NOMO-1 (cell line): Measurements from ENCODE around the gene NOTCH3.
A peak's percentile ranks its signal among the peaks of the same experiment; 100 is the strongest.

Experiments
- DNase-seq, 2 experiments: peaks; one replicate each; lab custom pipeline; 2025; ENCODE audit not compliant: unreplicated experiment in 2 of 2; lab: John Stamatoyannopoulos, UW

NOTCH3 gene

DNA sequence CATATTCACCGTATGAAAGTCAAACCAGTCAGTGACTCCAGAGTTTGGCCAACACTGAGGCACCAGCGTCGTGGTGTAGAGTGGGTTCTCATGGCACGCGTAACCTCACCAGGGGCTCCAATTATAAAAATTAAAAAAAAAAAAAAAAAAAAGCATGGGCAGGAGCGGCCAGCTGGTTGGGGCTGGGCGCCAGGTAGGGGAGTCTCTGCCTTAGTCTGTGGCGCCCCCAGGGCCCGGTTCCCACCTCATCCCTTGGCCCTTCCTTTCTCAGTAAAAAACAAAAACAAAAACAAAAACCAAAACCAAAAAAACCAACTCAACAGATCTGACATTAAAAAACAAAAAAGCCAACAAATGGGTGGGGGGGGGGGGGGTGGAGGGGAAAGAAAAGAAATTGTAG is 36.1 kb upstream of the NOTCH3 start:
- DNase-seq = no peak

DNA sequence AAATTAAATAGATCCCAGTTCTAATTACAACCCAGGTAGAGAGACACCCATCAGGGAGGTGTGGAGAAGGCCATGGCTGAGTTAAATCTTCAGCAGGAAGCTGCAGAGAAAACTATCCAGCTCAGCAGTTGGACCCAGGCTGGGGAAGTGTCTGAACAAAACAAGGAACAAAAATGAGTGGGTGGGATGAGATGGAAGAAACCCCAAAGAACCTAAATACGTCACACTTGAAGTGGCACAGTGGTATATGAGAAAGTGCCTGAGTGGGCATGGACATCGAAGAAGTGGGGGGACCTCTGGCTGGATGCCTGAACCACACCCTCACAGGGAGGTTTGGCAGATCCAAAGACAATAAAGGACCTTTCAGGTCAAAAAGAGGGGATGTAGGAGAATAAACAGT is 35.0 kb upstream of the NOTCH3 start:
- DNase-seq = no peak

DNA sequence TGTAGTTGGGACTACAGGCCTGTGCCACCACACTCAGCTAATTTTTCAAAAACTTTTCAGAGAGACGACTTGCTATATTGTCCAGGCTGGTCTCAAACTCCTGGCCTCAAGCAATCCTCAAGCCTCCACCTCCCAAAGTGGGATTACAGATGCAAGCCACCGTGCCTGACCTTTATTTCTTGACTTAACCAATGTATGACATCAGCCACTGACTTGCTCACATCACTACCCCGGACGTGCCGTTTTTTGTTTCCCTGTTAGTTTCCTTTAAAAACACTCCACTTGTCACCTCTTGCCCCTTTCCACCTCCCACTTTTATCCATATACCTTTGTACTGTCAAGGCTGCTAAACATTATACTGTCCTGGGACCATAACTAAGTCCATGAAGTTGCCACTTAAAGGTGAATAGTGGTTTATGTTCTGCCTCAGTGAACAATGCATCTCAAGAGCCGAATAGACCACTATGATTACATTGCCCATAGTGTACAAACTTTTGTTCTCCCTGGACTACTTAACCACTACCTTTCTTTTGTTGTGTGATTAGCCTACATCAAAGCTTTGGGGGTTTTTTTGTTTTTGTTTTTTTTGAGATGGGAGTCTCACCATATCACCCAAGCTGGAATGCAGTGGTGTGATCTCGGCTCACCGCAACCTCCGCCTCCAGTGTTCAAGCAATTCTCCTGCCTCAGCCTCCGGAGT is 33.8 kb upstream of the NOTCH3 start:
- no peak for DNase-seq

DNA sequence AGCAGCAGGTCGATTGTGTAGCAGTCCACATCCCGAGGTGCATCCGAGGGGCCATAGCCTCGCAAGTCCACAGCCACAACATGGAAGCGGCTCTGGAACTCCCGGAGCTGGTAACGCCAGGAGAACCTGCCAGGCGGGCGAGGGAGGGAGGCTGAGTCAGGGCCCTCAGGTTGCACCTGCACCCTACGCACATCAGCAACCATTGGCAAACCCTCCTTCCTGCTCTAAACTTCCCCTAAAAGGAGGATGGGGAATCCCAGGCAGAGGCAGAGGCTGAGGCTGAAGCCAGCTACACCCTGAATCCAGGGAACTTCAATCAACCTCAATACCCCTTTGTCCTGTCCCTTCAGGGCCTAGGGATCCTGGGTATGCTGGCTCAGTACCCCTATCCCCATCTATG is 30.5 kb upstream of the NOTCH3 start:
- DNase-seq = no peak

DNA sequence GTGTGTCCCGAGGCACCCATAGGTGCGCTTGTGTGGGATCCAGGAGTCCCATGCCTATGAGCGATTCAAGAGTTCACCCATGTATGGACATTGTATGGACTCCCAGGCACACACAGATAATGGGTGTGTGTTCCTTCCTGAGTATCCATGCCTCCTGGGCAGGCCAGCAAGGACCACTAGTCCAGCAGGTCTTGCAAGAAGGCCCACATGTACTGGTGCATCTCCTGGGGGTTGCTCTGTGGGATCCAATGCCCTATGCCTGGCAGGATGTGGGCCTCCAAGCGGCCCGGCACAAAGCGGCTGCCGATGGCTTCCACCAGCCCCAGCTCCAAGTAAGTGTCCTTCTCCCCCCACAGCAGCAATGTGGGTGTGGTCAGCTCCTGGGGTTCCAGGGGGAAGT is 26.5 kb upstream of the NOTCH3 start:
- no peak for DNase-seq

DNA sequence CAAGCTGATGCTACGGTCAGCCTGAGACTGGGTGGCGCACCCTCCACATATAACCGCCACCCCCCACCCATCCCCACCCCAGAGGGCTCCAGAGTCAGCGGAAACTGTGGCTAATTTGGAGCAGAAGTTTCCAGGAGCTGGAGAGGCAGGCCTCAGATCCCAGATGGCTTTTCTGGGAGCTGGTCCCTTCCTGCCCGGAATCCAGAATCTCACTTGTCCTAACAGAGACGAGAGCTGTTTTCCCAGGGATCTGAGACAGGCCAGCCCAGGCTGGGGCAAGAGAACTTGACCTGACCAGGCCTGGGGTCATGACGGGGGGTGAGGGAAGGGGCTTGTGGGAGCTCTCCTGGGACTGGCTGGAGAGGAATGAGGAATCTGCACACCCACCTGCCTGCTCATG is 25.0 kb upstream of the NOTCH3 start:
- DNase-seq = no peak

DNA sequence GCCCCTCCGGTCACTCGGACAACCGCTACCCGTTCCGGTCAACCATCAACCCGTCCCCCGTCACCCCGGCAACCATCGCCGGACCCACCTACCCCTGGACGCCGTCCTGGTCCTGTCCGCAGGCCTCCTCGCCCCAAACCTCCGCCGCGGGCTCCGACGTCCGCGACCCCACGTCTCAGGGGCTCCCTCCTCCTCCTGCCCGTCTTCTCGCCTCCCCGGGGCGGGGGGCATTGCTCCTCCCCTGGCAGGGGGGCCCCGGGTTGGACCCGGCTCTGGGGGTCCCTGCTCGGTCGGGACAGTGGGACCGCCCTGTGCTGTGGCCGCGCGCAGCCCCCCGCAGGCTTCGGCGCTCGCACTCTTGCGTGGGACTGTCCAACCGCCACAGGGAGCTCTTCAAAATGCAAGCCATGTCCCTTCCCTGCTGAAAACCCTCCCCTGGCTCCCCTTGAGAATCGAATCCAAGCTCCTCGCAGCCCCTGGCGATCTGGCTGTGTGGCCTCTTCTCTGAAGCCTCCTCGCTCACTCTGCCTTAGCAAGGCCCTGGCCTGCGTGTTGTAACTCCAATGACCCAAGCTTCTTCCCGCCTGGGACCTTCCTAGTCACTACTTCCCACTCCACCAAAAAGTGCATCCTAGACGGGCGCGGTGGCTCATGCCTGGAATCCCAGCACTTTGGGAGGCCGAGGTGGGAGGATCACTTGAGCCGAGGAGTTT is 23.0 kb upstream of the NOTCH3 start:
- DNase-seq = no peak

DNA sequence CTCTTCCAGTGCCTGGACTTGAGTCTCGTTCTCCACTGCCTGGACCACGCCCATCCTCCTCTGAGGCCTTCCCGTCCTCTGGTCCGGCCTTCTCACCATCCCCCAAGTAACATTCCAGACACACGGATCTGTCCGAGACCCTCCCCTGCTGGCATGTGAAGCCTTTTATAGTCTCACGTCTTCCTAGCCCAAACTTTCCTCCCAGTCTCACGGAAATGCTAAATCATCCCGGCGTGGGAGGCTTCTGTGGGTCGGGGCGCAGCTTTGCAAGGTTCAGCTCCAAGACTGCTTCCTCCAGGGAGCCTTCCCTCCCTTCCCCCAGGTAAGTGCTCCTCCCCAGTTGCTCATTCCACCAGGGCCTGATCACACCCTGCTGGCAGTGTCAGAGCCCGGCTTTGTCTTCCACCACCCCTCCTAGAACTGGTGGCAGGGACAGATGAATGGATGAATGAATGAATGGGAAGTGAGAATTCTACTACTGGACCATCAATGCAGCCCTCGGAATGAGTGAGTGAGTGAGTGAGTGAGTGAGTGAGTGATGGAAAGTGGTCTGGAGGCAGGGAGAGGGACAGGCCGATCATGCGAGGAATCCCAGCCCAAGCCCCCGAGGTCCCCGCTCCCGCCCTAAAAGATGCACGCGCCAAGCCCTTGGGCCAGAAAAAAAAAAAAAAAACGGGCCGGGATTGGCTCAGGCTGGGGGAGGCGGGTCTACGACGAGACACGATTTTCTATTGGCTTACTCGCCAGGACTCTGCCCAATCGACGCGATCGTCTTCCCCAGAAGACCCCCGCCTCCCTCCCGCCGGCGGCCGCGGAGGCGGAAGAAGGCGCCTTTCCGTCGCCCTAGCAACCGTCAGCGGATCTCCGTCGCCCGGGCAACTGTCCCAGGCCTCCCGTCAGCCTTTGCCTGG is 22.2 kb upstream of the NOTCH3 start:
- peak; percentile 82 to 83 for DNase-seq

DNA sequence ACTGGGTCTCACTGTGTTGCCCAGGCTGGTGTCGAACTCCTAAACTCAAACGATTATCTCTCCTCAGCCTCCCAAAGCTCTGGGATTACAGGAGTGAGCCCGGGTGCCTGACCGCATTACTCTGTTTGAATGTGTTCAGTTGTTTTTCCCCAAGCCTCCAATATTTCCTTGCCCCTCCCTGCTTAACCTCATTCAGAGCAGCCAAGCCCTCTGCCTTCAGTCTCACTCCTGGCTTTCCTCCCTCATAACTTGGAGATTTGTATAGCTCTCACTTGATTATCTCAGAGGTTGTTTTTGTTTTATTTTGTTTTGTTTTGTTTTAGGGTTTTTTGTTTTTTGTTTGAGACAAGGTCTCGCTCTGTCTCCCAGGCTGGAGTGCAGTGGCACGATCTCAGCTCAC is 20.0 kb upstream of the NOTCH3 start:
- no peak for DNase-seq

DNA sequence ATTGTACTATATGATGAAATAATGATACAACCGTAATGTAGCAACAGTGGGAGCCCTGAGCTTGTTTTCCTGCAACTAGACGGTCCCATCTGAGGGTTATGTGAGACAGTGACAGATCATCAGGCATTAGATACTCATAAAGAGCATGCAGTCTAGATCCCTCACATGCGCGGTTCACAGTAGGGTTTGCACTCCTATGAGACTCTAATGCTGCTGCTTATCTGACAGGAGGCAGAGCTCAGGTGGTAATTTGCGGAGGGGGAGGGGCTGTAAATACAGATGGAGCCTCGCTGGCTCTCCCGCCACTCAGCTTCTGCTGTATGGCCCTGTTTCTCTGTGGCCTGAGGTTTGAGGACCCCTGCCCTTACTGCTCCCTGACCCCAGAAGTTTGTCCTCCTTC is 17.7 kb upstream of the NOTCH3 start:
- DNase-seq = no peak

DNA sequence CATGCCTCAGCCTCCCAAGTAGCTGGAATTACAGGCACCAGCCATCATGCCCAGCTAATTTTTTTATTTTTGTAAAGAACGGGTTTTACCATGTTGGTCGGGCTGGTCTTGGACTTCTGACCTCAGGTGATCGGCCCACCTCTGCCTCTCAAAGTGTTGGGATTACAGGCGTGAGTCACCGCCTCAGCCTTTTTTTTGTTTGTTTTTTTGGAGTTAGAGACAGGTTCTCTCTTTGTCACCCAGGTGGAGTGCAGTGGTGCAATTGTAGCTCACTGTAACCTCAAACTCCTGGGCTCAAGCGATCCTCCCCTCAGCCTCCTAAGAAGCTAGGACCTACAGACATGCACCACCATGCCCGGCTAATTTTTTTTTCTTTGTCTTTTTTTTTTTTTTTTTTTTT is 15.6 kb upstream of the NOTCH3 start:
- no peak for DNase-seq

DNA sequence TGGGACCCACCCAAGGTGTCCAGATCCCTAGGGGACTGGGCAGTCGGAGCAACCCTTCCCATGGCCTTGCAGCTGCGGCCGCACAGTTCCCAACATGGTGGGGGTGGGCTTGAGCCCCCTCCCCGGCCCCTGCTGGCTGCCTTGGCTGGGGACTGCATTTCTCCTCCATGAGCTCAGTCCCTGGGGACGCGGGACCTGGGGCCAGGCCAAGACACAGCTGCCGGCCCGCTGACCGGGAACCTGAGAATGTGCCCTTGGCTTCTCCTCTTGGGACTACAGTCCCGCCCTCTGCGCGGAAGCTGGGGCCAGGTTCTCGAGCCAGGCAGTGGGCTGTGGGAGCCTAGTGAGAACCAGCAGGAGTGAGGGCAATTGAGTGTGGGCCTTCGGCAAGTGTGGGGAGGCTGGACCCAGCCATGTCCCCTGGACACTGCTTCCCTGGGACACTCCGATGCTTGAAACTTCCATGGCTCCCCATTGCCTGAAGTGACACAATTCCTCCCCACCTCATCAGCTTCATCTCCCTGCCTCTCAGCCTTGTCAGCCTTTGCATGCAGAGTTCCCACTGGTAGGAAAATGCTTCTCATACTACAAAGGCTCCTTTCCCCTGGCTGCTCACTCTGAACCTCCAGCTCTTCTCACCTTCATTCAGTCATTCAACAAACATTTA is 13.1 kb upstream of the NOTCH3 start:
- DNase-seq = no peak

DNA sequence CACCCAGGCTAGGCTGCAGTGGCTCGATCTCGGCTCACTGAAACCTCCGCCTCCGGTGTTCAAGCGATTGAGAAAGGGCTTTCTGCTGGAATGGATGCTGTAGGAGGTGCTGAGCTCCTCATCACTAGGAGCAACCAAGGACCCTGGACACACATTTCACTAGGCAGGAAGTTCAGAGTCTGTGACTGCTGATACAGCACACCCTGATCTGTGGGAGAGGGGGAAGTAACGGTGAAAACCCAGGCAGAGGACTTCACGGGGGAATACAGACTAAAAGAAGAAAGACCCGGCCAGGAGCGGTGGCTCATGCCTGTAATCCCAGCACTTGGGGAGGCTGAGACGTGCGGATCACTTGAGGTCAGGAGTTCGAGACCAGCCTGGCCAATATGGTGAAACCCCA is 11.9 kb upstream of the NOTCH3 start:
- no peak for DNase-seq

DNA sequence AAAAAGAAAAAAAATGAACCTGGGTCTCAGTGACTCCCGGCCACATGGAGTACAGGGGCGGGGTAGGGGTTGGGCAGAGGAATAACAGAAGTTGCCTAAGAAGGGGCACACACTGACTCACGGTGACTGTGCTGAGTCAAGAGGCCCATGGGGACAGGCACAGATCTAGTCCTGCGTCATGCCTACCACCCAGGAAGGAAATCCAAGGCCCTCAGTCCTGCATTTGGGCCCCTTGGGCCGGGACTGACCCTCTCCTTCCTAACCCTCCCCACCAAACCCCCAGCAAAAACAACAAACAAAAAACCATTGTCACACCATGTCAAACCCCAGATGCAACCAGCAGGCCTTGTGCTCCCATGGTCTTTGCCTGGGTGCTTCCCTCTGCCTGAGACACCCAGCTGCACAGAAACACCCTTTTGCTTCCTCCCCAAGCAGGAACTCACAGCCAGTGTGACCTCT is 9.6 kb upstream of the NOTCH3 start:
- DNase-seq = peak; percentile 89 to 93

DNA sequence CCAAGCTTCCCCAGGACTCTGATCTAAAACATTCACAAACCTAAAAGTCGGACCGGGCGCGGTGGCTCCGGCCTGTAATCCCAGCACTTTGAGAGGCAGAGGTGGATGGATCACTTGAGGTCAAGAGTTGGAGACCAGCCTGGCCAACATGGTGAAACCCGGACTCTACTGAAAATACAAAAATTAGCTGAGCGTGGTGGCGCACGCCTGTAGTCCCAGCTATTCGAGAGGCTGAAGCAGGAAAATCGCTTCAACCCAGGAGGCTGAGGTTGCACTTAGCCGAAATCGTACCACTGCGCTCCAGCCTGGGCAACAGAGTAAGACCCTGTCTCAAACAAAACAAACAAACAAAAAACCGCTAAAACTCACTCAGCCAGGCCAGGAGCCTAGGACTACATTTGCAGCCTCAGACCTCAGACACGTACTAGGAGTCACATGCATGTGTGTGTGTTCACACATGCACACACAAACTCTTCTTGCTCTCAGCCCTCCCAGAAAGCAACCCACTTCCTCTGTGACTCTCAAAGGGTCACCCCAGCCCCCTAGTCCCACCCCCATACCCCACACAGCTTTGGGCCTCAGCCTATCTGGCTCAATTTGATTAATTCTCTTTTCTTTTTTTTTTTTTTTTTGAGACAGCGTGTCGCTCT is 704 bp upstream of the NOTCH3 start:
- no peak for DNase-seq

DNA sequence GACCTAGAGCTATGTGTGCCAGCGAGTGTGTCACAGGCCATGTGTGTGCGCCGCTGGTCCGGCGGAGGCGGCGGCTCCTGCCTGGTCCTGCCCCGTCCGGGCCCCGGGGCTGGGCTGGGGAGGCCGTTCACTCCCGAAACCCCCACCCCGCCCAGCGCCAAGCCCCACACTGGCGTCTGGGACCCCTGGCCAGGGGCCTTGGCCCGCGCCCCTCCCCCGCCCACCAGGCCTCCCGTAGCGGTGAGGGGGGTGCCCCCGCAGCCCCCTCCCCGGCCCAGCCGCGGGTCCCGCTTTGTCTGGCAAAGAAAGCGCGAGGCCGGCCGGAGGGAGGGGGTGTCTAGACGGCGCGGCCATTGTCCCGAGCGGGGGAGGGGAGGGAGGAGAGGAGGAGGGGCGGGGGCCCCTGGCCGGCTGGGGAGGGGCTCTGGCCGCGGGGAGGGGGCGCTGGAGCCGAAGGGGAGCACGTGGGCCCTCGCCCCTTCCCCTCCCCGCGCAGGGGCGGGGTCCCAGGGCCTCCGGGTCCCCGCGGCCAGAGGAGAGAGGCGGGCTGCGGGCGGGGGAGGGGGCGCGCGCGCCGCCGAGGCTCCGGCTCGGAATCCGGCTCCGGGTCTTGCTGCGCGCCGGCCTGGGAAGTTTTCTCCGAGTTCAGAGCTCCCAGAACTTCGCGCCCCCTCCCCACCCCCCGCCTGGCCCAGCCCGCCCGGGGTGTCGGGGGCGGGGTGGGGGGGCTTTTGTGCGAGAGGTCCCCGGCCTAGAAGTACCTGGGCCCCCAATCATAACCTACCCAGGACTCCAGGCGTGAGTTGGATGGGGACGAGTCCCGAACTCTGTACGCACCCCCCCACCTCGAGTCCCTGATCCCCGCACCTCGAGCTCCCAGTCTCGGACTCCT is 888 bp downstream of the NOTCH3 start:
- DNase-seq = no peak

DNA sequence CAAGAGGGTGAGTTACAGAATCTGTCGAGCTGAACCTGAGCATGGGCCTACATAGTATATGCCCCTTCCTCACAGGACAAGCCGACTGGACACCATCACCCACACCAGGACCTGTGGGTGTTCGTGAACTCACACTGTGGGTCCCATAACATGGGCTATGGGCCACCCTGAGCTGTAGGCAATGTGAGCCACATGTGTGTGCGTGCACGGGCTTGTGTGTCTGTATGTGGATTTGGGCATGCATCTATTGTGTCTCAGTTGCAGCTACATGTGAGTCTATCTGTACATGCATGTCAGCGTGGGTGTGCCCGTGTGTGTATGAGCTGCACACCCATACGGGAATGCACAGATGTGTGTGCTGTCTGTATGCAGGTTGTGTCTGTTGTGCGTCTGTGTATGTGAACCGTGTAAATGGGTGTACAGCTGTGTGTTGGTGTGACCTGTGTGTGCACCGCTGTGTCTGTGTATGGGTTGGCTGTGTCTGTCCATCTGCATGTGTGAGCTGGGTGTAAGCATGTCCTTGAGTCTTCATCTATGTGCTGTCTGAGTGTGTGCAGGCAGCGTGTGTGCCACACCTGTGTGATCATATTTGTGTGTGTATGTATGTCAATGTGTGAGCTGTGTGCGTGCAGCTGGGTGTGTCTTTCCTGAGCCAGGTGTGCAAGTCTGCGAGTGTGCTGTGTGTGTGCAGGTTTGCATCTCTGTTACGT is 1.7 kb downstream of the NOTCH3 start:
- DNase-seq = no peak

DNA sequence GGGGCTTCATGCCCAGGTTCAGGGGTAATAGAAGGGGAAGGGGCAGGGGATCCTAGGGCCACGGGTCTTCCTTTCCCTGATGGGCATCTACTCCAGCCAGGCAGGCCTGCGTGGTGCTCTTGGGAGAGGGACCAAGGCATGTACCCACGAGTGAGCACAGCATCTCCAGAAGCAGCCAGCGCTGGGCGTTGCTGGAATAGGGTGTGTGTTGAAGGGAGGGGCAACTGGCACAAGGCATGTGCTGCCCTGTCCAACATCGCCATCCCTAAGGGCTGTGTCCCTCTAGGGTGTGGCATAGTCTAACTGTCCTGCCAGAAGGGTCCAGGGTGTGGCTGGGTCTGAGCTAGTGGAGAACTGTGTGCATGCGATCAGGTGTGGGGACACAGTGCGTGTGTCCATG is 2.9 kb downstream of the NOTCH3 start:
- DNase-seq = no peak
